GM21381 (cell line): ENCODE measurements around the gene YIPF3.

Experiments
- ATAC-seq: cut with Tn5 transposase; IDR thresholded peaks from one replicate; pipeline ENCODE4 v1.9.1; 2021; ENCODE audit warnings: mild to moderate bottlenecking, moderate library complexity; ENCODE audit not compliant: unreplicated experiment

YIPF3 gene

GRCh38 chr6:43493833-43494232, 22.9 kb downstream of the YIPF3 start:
- no peak for ATAC-seq

GRCh38 chr6:43493230-43493629, 23.5 kb downstream of the YIPF3 start:
- ATAC-seq = no peak

- ATAC-seq = no peak
Observed at GRCh38 chr6:43492673-43493072, 24.1 kb downstream of the YIPF3 start.

- no peak for ATAC-seq
Observed at GRCh38 chr6:43491750-43492661, 24.7 kb downstream of the YIPF3 start.

- ATAC-seq = no peak
Observed at GRCh38 chr6:43490523-43490939, 26.2 kb downstream of the YIPF3 start.

GRCh38 chr6:43489277-43490072, 27.3 kb downstream of the YIPF3 start:
- no peak for ATAC-seq

- no peak for ATAC-seq
Observed at GRCh38 chr6:43488667-43489276, 28.0 kb downstream of the YIPF3 start.

GRCh38 chr6:43481591-43482236, 35.0 kb downstream of the YIPF3 start:
- ATAC-seq = no peak

- ATAC-seq = no peak
Observed at GRCh38 chr6:43481075-43481474, 35.7 kb downstream of the YIPF3 start.

- no peak for ATAC-seq
Observed at GRCh38 chr6:43478008-43478372, 38.7 kb downstream of the YIPF3 start.

- ATAC-seq = peak; percentile 93
Observed at GRCh38 chr6:43477235-43478007, 39.3 kb downstream of the YIPF3 start, which contains the start of gene TJAP1. TJAP1 (plus strand) TSS chr6:43477570; CDS start chr6:43499002, 21,432 bp downstream.

GRCh38 chr6:43476746-43477145, 40.0 kb downstream of the YIPF3 start:
- no peak for ATAC-seq

- ATAC-seq = no peak
Observed at GRCh38 chr6:43475516-43475915, 41.2 kb downstream of the YIPF3 start.

- no peak for ATAC-seq
Observed at GRCh38 chr6:43472515-43472914, 44.2 kb downstream of the YIPF3 start.

GRCh38 chr6:43471399-43471798, 45.3 kb downstream of the YIPF3 start:
- ATAC-seq = no peak

GRCh38 chr6:43469947-43470346, 46.8 kb downstream of the YIPF3 start:
- no peak for ATAC-seq

- ATAC-seq = no peak
Observed at GRCh38 chr6:43468748-43469681, 47.7 kb downstream of the YIPF3 start.

- no peak for ATAC-seq
Observed at GRCh38 chr6:43468240-43468639, 48.5 kb downstream of the YIPF3 start.

- ATAC-seq = no peak
Observed at GRCh38 chr6:43467752-43468151, 49.0 kb downstream of the YIPF3 start.
